Lower lobe of right lung (tissue), 2 donors: Measurements from ENCODE around the gene SGMS1. TPM values are rescaled to one million over a fixed set of nuclear protein-coding genes. Genes with fewer than 3 reads are reported as not detected.

Experiments used
- ATAC-seq, 2 donors: fragments of 200-7000 bp; cut with Tn5 transposase; one replicate each; pipeline ENCODE4 v1.9.1; 2020 to 2022; ENCODE audit warnings: mild to moderate bottlenecking in 2 of 2, moderate library complexity in 2 of 2
- DNase-seq: peaks from one replicate; pipeline ENCODE4 v3.0.0-alpha.2; 2020
- H3K27ac ChIP-seq: fragments of 200-600 bp; one replicate; pipeline ENCODE4 v1.8.0; 2022
- H3K27me3 ChIP-seq: fragments of 200-600 bp; one replicate; pipeline ENCODE4 v1.8.0; 2022; ENCODE audit warnings: low read depth
- H3K36me3 ChIP-seq: fragments of 200-600 bp; one replicate; pipeline ENCODE4 v1.8.0; 2022; ENCODE audit warnings: mild to moderate bottlenecking
- H3K4me1 ChIP-seq: fragments of 200-600 bp; one replicate; pipeline ENCODE4 v1.8.0; 2022
- H3K4me3 ChIP-seq: fragments of 200-600 bp; one replicate; pipeline ENCODE4 v1.8.0; 2022; ENCODE audit warnings: mild to moderate bottlenecking
- H3K9me3 ChIP-seq: fragments of 200-600 bp; one replicate; pipeline ENCODE4 v1.8.0; 2022
- CTCF ChIP-seq: fragments of 200-600 bp; IDR thresholded peaks from one replicate; pipeline ENCODE4 v1.8.0; 2022; ENCODE audit warnings: antibody characterized with exemption, mild to moderate bottlenecking
- intact Hi-C: fragments of 100-400 bp; cut with DNase I; formaldehyde crosslinking; loops from one replicate; pipeline ENCODE4 v1.11.0; 2022
- total RNA-seq: library from RNA; stranded (reverse); fragmentation: NEBNext Ultra II Directional; extraction: Animal tissue kit (Norgen Biotek cat#: 25700); gene quantifications from one replicate; pipeline ENCODE4 v1.2.1, GENCODE V29; 2021
- donor health status: DM: no; HTN: yes; CAD: no; lungs with severe emphysema.

Gene SGMS1
- total RNA-seq, 1 donor from 2014 or later: 72.3 TPM

- no peak for TF ChIP-seq CTCF
- Histone ChIP-seq H3K36me3 (no peaks in the 10 kb centered on the region), H3K27me3 (no peaks in the 10 kb centered on the region), H3K4me1 (peaks cover 54% of the 10 kb centered on the region), H3K27ac (peak overlapping the region; percentile 91), H3K4me3 (peak overlapping the region; percentile 73), H3K9me3 (no peaks in the 10 kb centered on the region)
- no peak for DNase-seq
- no peak for ATAC-seq
- intact Hi-C loops: loop anchor here (10.0 kb wide), 1 partner anchor 92 kb away; no protein-coding TSS in a partner anchor
Measured at GRCh38 chr10:50416181-50416824, 207.5 kb downstream of the SGMS1 start.

- DNase-seq (no peak), ATAC-seq (peak; percentile 26 to 40)
- no peak overlapping the region for H3K27ac ChIP-seq
- H3K27me3 ChIP-seq: no peaks in the 10 kb centered on the region
- no peak for TF ChIP-seq CTCF
- H3K36me3 ChIP-seq: no peaks in the 10 kb centered on the region
- peak overlapping the region; percentile 73 for H3K4me3 ChIP-seq
- H3K9me3 ChIP-seq: no peaks in the 10 kb centered on the region
- peaks cover 54% of the 10 kb centered on the region for H3K4me1 ChIP-seq
- intact Hi-C loops: loop anchor here (10.0 kb wide), 1 partner anchor 90 kb away; no protein-coding TSS in a partner anchor
Measured at GRCh38 chr10:50415292-50415691, 208.5 kb downstream of the SGMS1 start.

GRCh38 chr10:50410066-50410811 lies 213.5 kb downstream of the SGMS1 start:
- Histone ChIP-seq H3K4me3 (no peak overlapping the region), H3K36me3 (no peaks in the 10 kb centered on the region), H3K27me3 (no peaks in the 10 kb centered on the region), H3K27ac (no peak overlapping the region), H3K4me1 (peaks cover 52% of the 10 kb centered on the region), H3K9me3 (peaks cover 5% of the 10 kb centered on the region)
- no peak for TF ChIP-seq CTCF
- DNase-seq: no peak
- intact Hi-C loops: loop anchor here (10.0 kb wide), 1 partner anchor 85 kb away; no protein-coding TSS in a partner anchor
- no peak for ATAC-seq

GRCh38 chr10:50407076-50407801 lies 216.5 kb downstream of the SGMS1 start:
- intact Hi-C loops: no loop called here
- Histone ChIP-seq H3K4me3 (no peak overlapping the region), H3K27ac (no peak overlapping the region), H3K27me3 (no peaks in the 10 kb centered on the region), H3K36me3 (no peaks in the 10 kb centered on the region), H3K4me1 (peaks cover 34% of the 10 kb centered on the region), H3K9me3 (peaks cover 5% of the 10 kb centered on the region)
- no peak for TF ChIP-seq CTCF
- ATAC-seq (no peak), DNase-seq (no peak)

GRCh38 chr10:50406457-50407070 lies 217.2 kb downstream of the SGMS1 start:
- H3K4me3 ChIP-seq: no peak overlapping the region
- intact Hi-C loops: no loop called here
- DNase-seq (no peak), ATAC-seq (no peak)
- H3K27ac ChIP-seq: no peak overlapping the region
- H3K4me1 ChIP-seq: peaks cover 28% of the 10 kb centered on the region
- no peaks in the 10 kb centered on the region for H3K27me3 ChIP-seq
- no peaks in the 10 kb centered on the region for H3K36me3 ChIP-seq
- no peak for TF ChIP-seq CTCF
- peaks cover 5% of the 10 kb centered on the region for H3K9me3 ChIP-seq
